ENCODE data around the gene COPS4.

- TF ChIP-seq YY1 (IDR thresholded peaks at IDR 0.05; ENCODE audit: extremely low read depth, insufficient replicate concordance, low read depth, low read length) = no peak
- TF ChIP-seq, protein P1, sequence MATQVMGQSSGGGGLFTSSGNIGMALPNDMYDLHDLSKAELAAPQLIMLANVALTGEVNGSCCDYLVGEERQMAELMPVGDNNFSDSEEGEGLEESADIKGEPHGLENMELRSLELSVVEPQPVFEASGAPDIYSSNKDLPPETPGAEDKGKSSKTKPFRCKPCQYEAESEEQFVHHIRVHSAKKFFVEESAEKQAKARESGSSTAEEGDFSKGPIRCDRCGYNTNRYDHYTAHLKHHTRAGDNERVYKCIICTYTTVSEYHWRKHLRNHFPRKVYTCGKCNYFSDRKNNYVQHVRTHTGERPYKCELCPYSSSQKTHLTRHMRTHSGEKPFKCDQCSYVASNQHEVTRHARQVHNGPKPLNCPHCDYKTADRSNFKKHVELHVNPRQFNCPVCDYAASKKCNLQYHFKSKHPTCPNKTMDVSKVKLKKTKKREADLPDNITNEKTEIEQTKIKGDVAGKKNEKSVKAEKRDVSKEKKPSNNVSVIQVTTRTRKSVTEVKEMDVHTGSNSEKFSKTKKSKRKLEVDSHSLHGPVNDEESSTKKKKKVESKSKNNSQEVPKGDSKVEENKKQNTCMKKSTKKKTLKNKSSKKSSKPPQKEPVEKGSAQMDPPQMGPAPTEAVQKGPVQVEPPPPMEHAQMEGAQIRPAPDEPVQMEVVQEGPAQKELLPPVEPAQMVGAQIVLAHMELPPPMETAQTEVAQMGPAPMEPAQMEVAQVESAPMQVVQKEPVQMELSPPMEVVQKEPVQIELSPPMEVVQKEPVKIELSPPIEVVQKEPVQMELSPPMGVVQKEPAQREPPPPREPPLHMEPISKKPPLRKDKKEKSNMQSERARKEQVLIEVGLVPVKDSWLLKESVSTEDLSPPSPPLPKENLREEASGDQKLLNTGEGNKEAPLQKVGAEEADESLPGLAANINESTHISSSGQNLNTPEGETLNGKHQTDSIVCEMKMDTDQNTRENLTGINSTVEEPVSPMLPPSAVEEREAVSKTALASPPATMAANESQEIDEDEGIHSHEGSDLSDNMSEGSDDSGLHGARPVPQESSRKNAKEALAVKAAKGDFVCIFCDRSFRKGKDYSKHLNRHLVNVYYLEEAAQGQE (IDR thresholded peaks at IDR 0.05; ENCODE audit: low read depth) = no peak
- TF ChIP-seq CTCF (IDR thresholded peaks at IDR 0.05 in 2 of 3, conservative IDR thresholded peaks at IDR 0.05 in 1 of 3; ENCODE audit: borderline replicate concordance in 1 of 3, insufficient read depth in 1 of 3, low read depth in 2 of 3, low read length in 2 of 3) = no peak
- TF ChIP-seq EZH2 (IDR thresholded peaks at IDR 0.05) = no peak
- TF ChIP-seq SRF (IDR thresholded peaks at IDR 0.05; ENCODE audit: low read depth) = no peak
These were observed 76.2 kb downstream of the COPS4 start for GRCh38 chr4:83110970-83111750.
